GM12874 (cell line): Measurements from ENCODE around the gene PACSIN1.

Experiments used
- TF ChIP-seq, protein P1 (sequence below): IDR thresholded peaks from 2 replicates; pipeline ENCODE4 v1.5.1; 2011; ENCODE audit warnings: low read depth, mild to moderate bottlenecking, control low read depth, low read length, moderate library complexity; ENCODE audit not compliant: insufficient read depth

PACSIN1 gene

DNA sequence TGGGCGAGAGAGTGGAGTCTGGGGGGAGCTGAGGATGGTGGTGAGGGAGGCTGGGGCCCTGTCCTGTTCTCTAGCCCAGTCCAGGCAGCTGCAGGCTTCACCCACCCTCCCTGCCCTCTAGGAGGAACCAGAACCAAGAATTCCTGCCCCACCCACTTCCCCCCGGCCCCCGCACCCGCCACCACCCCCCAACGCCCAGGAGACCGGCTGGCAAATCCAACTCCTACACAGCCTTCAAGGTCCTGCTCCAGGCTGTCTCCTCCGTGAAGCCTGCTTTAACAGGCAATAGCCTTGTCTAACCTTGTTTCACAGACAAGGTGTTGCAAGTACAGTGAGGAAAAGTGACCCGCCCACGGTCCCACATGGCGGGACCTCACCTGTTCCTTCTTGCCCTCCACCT is 87.9 kb downstream of the PACSIN1 start:
- TF ChIP-seq, protein P1, sequence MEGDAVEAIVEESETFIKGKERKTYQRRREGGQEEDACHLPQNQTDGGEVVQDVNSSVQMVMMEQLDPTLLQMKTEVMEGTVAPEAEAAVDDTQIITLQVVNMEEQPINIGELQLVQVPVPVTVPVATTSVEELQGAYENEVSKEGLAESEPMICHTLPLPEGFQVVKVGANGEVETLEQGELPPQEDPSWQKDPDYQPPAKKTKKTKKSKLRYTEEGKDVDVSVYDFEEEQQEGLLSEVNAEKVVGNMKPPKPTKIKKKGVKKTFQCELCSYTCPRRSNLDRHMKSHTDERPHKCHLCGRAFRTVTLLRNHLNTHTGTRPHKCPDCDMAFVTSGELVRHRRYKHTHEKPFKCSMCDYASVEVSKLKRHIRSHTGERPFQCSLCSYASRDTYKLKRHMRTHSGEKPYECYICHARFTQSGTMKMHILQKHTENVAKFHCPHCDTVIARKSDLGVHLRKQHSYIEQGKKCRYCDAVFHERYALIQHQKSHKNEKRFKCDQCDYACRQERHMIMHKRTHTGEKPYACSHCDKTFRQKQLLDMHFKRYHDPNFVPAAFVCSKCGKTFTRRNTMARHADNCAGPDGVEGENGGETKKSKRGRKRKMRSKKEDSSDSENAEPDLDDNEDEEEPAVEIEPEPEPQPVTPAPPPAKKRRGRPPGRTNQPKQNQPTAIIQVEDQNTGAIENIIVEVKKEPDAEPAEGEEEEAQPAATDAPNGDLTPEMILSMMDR, result no peak

DNA sequence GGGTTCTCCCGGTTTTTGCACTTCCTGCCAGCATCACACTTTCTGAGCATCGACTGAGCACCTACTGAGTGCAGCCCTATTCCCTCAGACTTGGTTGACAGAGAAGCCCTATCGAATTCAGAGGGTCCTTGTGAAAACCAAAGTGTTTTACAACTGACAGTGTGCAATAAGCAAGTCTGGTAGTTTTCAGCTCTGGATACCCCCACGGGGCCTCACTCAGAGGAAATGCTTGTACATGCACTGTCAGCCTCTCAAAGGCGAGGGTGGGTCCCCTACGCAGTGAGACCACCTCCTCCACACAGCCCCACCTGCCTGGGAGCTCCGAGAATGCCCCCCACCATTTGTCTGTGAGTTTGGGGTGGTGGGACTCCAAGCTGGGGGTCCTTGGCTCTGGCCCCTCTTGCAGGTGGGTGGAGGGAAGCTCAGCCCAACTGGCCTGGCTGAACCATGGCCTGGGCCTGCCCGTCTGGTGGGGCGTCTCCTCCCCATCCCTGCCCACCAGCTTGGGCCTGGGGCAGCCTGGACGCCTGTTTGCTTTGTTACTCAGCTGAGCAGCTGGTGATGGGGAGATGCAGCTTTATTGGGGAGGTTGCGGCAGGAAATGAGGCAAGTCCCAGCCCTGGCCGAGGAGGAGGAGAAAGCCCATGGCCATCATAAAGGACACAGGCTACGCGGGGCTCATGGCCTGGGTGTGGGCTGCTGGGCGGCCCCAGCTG is 88.6 kb downstream of the PACSIN1 start:
- TF ChIP-seq, protein P1, result no peak

DNA sequence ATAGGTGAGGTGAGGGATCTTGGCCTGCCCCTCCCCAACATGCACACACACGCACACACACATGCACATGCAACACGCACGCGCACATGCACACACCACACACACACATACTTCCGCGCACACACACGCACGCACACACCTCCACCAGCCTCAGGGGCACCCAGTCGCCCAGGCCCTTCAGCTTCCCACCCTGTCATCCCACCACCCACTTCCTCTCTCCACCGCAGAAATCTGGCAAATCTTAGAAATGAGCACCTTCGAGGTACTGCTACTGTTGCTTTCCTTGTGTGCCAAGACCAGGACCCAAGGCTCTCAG is 89.1 kb downstream of the PACSIN1 start:
- TF ChIP-seq, protein P1, result no peak

DNA sequence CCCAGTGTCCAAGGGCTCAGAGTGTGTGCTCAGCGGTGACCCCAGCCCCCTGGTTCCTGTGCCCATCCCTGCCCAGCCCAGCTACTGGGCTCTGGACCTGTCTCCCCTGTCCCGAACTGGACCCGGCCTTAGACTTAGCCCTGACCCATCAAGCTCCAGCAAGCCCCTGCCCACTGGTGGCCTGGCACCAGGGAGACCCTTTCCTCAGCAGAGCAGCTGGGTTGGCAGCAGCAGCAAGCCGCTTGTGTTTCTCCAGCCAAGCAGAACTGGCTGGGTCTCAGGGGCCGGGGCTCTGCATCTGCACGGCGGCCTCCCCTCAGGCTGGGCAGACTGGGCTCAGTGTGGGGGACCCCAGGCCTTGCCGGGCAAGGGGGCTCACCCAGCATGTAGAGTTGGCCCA is 89.5 kb downstream of the PACSIN1 start:
- TF ChIP-seq, protein P1, result no peak

DNA sequence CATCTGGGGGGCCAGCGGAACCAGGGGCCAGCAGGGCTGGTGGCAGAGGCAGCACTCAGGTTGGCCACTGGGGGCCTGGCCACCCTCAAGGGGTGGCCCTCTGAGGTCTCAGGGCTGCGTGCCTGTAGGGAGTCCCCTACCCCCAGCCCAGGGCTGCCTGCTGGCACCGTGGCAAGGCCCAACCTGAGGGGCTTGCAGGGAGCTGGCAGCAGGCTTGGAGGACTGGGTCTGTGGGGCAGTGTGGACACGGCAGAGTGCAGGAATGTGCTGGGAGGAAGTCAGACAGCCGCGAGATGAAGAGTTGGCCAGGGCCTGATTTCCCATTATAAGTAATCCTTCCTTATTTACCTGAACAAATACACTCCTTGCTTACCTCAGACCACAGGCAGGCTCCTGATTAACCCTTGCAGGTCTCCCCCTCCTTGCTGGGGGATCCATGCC is 90.2 kb downstream of the PACSIN1 start, which contains the start of gene SPDEF:
Gene SPDEF, minus strand, starts transcription at position 299 of the 441 bp plus-strand sequence. CDS start 11,874 bp downstream, outside the sequence.
- TF ChIP-seq, protein P1, result no peak

DNA sequence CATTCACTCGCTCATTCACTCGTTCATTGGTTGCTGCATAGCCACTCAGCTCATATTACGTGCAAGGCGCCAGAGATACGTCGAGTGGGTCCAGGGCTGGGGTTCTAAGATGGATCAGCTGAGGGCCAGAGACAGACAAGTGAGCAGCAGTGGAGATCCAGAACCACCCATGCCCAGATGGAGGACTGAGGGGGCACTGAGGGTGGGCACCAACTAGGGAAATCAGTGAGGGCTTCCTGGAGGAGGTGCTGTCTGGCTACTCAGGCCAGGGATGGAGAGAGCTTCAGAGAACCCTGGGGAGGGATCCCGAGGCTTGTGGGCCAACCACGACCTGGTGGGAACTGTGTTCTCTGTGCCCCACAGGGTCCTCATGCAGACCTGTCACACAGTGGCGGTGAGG is 90.6 kb downstream of the PACSIN1 start:
- TF ChIP-seq, protein P1, result no peak

DNA sequence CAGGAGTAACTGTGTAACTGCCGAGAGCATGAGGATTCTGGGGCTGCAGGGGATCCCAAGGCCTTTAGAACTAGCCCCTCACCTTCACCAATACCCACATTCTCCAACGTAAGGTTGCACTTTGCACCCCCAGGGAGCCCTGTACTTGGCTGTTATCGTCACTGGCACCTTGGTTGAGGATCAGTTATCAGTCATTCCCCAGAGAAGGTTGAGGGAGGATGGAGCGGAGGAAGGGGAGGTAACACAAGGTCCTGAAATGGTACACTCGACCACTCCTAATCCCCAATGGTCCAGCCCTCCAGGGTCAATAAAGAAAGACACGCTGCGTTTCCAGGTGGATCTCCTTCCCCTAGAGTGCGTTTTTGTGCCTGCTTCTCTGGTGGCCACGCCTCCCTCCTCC is 91.4 kb downstream of the PACSIN1 start:
- TF ChIP-seq, protein P1, result no peak
